Gastroesophageal sphincter (tissue), 3 donors: ENCODE results near the gene RPRD2.

Experiments
- POLR2AphosphoS5 ChIP-seq: sonication (generic); formaldehyde crosslinking; IDR thresholded peaks from one replicate; pipeline ENCODE4 v1.6.1; 2017; ENCODE audit warnings: antibody characterized with exemption
- TF ChIP-seq, protein P1 (sequence below), 4 experiments: fragments of 200-600 bp in 2 of 4; fragments of 450-650 bp in 2 of 4; sonication (generic) in 1 of 4; IDR thresholded peaks; one replicate each; pipeline ENCODE4 v1.5.1; 2017 to 2019; ENCODE audit warnings: antibody characterized with exemption in 4 of 4, mild to moderate bottlenecking in 2 of 4, moderate library complexity in 2 of 4

DNA sequence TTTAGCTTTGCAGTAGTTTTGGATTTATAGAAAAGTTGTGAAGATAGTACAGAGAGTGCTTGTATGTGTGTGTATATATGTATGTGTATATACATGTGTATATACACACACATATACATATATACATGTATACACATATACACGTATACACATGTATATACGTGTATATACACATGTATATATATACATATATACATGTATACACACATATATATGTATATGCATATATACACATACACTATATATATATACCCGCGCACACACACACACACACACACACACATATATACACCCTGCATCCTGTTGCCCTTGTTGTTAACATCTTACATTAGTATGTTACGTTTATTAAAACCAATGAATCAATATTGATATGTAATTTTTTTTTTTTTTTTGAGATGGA is 24.3 kb downstream of the RPRD2 start:
- TF ChIP-seq POLR2AphosphoS5, result no peak
- TF ChIP-seq, protein P1, sequence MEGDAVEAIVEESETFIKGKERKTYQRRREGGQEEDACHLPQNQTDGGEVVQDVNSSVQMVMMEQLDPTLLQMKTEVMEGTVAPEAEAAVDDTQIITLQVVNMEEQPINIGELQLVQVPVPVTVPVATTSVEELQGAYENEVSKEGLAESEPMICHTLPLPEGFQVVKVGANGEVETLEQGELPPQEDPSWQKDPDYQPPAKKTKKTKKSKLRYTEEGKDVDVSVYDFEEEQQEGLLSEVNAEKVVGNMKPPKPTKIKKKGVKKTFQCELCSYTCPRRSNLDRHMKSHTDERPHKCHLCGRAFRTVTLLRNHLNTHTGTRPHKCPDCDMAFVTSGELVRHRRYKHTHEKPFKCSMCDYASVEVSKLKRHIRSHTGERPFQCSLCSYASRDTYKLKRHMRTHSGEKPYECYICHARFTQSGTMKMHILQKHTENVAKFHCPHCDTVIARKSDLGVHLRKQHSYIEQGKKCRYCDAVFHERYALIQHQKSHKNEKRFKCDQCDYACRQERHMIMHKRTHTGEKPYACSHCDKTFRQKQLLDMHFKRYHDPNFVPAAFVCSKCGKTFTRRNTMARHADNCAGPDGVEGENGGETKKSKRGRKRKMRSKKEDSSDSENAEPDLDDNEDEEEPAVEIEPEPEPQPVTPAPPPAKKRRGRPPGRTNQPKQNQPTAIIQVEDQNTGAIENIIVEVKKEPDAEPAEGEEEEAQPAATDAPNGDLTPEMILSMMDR (IDR thresholded peaks at IDR 0.05), result no peak
